ENCODE results near the gene TUBB3. TPM values are rescaled to one million over a fixed set of nuclear protein-coding genes. Genes with fewer than 3 reads are reported as not detected.

Gene TUBB3
- total RNA-seq, 4 donors from 2014 or later: 0.33 to 2.4 (median 0.68) TPM

DNA sequence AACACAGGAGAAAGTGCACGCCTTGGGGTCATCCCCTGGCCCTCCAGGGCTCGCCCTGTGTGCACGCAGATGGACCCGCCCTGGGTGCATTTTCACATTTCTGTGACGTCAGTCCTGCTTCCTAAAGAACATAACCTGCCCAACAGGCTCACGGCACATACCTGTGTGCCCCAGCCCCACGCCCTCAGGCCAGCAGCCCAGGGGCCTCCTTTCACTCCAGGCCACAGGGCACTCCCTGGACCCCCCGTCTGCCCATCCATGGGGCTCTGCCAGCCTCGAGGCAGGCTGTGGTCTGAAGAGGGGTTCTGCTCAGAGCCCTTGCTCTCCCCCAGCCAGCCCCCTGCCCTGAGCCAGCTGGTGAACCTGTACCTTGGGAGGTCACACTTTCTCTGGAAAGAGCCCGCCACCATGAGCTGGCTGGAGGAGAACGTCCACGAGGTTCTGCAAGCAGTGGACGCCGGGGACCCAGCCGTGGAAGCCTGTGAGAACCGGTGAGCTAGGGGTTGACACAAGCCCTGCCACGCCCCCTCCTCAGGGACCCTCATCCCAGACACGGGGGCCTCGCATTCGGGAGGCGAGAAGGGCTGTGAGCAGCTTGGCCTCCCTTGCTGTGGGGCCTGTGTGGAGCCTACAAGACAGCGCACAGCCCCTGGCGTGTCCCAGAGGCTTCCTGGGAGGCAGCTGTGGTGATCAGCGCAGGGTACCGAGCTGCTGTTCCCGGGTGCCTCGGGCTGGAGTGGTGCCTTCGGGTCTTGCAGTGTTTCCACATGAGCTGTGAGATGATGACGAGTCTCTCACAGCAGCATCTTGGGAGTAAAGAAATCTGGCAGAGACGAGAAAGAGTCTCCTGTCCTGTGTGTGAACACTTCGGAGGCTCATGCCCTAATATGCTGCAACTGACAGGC lies 18.3 kb upstream of the TUBB3 start:
- H3K4me1 ChIP-seq: no peaks in the 10 kb centered on the region
- no peak for DNase-seq
- no peaks in the 10 kb centered on the region for H3K9me3 ChIP-seq
- H3K27me3 ChIP-seq: no peaks in the 10 kb centered on the region
- no peak overlapping the region for H3K4me3 ChIP-seq (replicated peaks in 1 of 3)
- WGBS, 2 donors: 82 to 88% methylated on average over 17 to 31 of the region's 31 CpGs
- H3K27ac ChIP-seq: no peak overlapping the region
- TF ChIP-seq POLR2A (IDR thresholded peaks at IDR 0.05): no peak
- no peak for TF ChIP-seq CTCF (IDR thresholded peaks at IDR 0.05)
- peaks cover 48 to 69% of the 10 kb centered on the region in 2 donors for H3K36me3 ChIP-seq
- intact Hi-C loops (cut with DNase I): no loop called here

- intact Hi-C loops (cut with DNase I): no loop called here
- no peak overlapping the region for H3K4me3 ChIP-seq (replicated peaks in 1 of 3)
- H3K27me3 ChIP-seq: no peaks in the 10 kb centered on the region
- no peaks in the 10 kb centered on the region for H3K4me1 ChIP-seq
- TF ChIP-seq POLR2A (IDR thresholded peaks at IDR 0.05): no peak
- no peak for TF ChIP-seq CTCF (IDR thresholded peaks at IDR 0.05)
- 91 to 94% methylated on average over 20 to 21 of the region's 23 CpGs for WGBS, 2 donors
- no peaks in the 10 kb centered on the region for H3K9me3 ChIP-seq
- peaks cover 44 to 63% of the 10 kb centered on the region in 2 donors for H3K36me3 ChIP-seq
- H3K27ac ChIP-seq: no peak overlapping the region
- no peak for DNase-seq
These were observed 17.5 kb upstream of the TUBB3 start for GRCh38 chr16:89905511-89906139.

- 94 to 96% methylated on average over 17 to 30 of the region's 40 CpGs for WGBS, 2 donors
- intact Hi-C loops (cut with DNase I): no loop called here
- TF ChIP-seq CTCF (IDR thresholded peaks at IDR 0.05): no peak
- TF ChIP-seq POLR2A (IDR thresholded peaks at IDR 0.05): no peak
- Histone ChIP-seq H3K27me3 (no peaks in the 10 kb centered on the region), H3K4me1 (no peaks in the 10 kb centered on the region), H3K4me3 (replicated peaks in 1 of 3) (no peak overlapping the region), H3K27ac (no peak overlapping the region), H3K9me3 (no peaks in the 10 kb centered on the region), H3K36me3 (peaks cover 46 to 65% of the 10 kb centered on the region in 2 donors)
- no peak for DNase-seq
These were observed 16.8 kb upstream of the TUBB3 start for GRCh38 chr16:89906140-89907025.

DNA sequence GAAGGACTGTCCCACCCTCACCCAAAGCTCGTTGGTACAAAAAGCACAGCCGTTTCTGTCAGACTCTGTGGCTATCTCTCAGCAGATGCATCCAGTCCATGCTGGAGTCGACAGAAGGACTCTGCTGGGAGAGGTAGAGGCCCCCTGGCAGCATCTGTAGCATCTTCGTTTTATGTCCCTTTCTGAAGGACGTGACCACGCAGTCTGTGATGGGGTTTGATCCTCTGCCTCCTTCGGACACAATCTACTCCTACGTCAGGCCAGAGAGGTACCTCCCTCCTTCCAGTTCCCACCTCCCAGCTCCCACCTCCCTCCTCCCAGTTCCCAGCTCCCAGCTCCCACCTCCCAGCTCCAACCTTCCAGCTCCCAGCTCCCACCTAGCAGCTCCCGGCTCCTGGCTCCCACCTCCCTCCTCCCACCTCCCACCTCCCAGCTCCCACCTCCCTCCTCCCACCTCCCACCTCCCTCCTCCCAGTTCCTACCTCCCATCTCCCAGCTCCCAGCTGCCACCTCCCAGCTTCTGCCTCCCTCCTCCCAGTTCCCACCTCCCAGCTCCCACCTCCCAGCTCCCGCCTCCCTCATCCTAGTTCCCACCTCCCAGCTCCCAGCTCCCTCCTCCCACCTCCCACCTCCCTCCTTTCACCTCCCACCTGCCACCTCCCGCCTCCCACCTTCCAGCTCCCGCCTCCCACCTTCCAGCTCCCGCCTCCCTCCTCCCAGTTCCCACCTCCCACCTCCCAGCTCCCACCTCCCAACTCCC lies 15.9 kb upstream of the TUBB3 start:
- Histone ChIP-seq H3K9me3 (no peaks in the 10 kb centered on the region), H3K4me1 (no peaks in the 10 kb centered on the region), H3K27ac (no peak overlapping the region), H3K27me3 (no peaks in the 10 kb centered on the region), H3K36me3 (peaks cover 50 to 66% of the 10 kb centered on the region in 2 donors), H3K4me3 (replicated peaks in 1 of 3) (no peak overlapping the region)
- DNase-seq: no peak
- WGBS, 2 donors: 89 to 95% methylated on average over 13 of the region's 13 CpGs
- TF ChIP-seq CTCF (IDR thresholded peaks at IDR 0.05): no peak
- no peak for TF ChIP-seq POLR2A (IDR thresholded peaks at IDR 0.05)
- intact Hi-C loops (cut with DNase I): no loop called here

All from thyroid gland (tissue), 4 donors.